SU-DHL-6 (cell line): ENCODE measurements around the gene GADD45G.

Experiments used
- H2AFZ ChIP-seq: fragments of 200-600 bp; sonication (generic); 2 replicates; pipeline ENCODE4 v1.6.1; 2014; ENCODE audit warnings: low read depth, mild to moderate bottlenecking, moderate library complexity, mixed read lengths, antibody characterized with exemption, low read length; ENCODE audit not compliant: severe bottlenecking
- H3F3A ChIP-seq: fragments of 200-600 bp; shearing (Covaris generic); 2 replicates; pipeline ENCODE4 v1.6.0; 2016; ENCODE audit warnings: antibody characterized with exemption, mild to moderate bottlenecking; ENCODE audit not compliant: insufficient read depth
- H3K27ac ChIP-seq: fragments of 200-600 bp; sonication (generic); 2 replicates; pipeline ENCODE4 v1.5.1; 2016; ENCODE audit warnings: low read depth, mild to moderate bottlenecking, low read length, moderate library complexity, mixed read lengths
- H3K27me3 ChIP-seq: fragments of 200-600 bp; sonication (generic), shearing (Covaris generic); 2 replicates; pipeline ENCODE4 v1.6.0; 2014; ENCODE audit warnings: mild to moderate bottlenecking, low read length
- H3K36me3 ChIP-seq: fragments of 200-600 bp; sonication (generic); 2 replicates; pipeline ENCODE4 v1.6.1; 2014; ENCODE audit warnings: mild to moderate bottlenecking, low read length, mixed read lengths
- H3K4me2 ChIP-seq: fragments of 300-600, 200-600 bp; shearing (Covaris generic), sonication (generic); 2 replicates; pipeline ENCODE4 v1.6.0; 2014; ENCODE audit warnings: low read length, low read depth, mild to moderate bottlenecking; ENCODE audit not compliant: poor library complexity, severe bottlenecking
- H3K4me3 ChIP-seq: fragments of 200-600 bp; sonication (generic); 2 replicates; pipeline ENCODE4 v1.5.1; 2014; ENCODE audit warnings: antibody characterized with exemption, low read length, mild to moderate bottlenecking, mixed read lengths; ENCODE audit not compliant: insufficient read depth, poor library complexity, severe bottlenecking
- H3K79me2 ChIP-seq: fragments of 200-600 bp; sonication (generic); 2 replicates; pipeline ENCODE4 v1.6.1; 2014; ENCODE audit warnings: mild to moderate bottlenecking, low read length, moderate library complexity; ENCODE audit not compliant: insufficient read depth
- H3K9ac ChIP-seq: fragments of 200-600 bp; sonication (generic); 2 replicates; pipeline ENCODE4 v1.7.0; 2014; ENCODE audit warnings: mild to moderate bottlenecking, low read length
- H3K9me2 ChIP-seq: fragments of 200-600 bp; sonication (generic); replicated peaks from 2 replicates; pipeline ENCODE4 v1.6.1; 2014; ENCODE audit warnings: low read length; ENCODE audit not compliant: insufficient read depth
- H3K9me3 ChIP-seq: fragments of 200-600 bp; sonication (generic); 2 replicates; pipeline ENCODE4 v1.6.1; 2014; ENCODE audit warnings: low read length, mixed read lengths; ENCODE audit not compliant: insufficient read depth
- H4K20me1 ChIP-seq: fragments of 200-600 bp; sonication (generic); 2 replicates; pipeline ENCODE4 v1.6.1; 2014; ENCODE audit warnings: low read depth, mild to moderate bottlenecking, antibody characterized with exemption, low read length, moderate library complexity, mixed read lengths
- EZH2phosphoT487 ChIP-seq: fragments of 200-600 bp; sonication (generic), shearing (Covaris generic); conservative IDR thresholded peaks from 2 replicates; pipeline ENCODE4 v1.6.1; 2018; ENCODE audit warnings: mild to moderate bottlenecking, antibody characterized with exemption, low read length, moderate library complexity, mixed read lengths
- TF ChIP-seq, protein P1 (sequence below): fragments of 200-600 bp; sonication (generic); IDR thresholded peaks from one replicate; pipeline ENCODE4 v1.5.1; 2017; ENCODE audit warnings: antibody characterized with exemption, mild to moderate bottlenecking, low read length, moderate library complexity; ENCODE audit not compliant: insufficient read depth, poor library complexity, severe bottlenecking

The GADD45G gene

DNA sequence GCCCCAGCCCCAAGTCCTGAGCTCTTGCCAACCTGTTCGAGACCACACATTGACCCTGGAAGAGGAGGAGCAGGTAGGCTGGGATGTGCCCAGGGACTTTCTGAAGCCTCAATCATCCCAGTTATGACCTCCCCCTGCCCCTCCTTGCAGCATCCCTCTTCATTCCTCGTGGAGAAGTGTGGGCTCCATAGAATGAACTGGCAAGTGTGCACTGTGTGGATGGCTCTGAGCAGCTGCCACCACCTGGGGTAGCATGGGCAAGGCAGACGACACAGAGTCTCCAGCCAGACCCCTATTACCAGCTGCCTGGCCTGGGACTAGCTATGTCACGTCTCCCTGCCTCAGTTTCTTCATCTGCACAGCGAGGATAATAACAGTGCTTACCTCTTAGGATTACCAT lies 33.5 kb downstream of the GADD45G start:
- Histone ChIP-seq H3K4me2 (no peak overlapping the region), H3K9me3 (no peaks in the 10 kb centered on the region), H4K20me1 (no peaks in the 10 kb centered on the region), H2AFZ (no peak overlapping the region), H3F3A (no peaks in the 10 kb centered on the region), H3K27ac (no peak overlapping the region), H3K9me2 (no peaks in the 10 kb centered on the region), H3K36me3 (no peaks in the 10 kb centered on the region), H3K27me3 (no peaks in the 10 kb centered on the region), H3K9ac (no peak overlapping the region), H3K4me3 (no peak overlapping the region), H3K79me2 (no peaks in the 10 kb centered on the region)
- no peak for TF ChIP-seq EZH2phosphoT487
- TF ChIP-seq, protein P1, sequence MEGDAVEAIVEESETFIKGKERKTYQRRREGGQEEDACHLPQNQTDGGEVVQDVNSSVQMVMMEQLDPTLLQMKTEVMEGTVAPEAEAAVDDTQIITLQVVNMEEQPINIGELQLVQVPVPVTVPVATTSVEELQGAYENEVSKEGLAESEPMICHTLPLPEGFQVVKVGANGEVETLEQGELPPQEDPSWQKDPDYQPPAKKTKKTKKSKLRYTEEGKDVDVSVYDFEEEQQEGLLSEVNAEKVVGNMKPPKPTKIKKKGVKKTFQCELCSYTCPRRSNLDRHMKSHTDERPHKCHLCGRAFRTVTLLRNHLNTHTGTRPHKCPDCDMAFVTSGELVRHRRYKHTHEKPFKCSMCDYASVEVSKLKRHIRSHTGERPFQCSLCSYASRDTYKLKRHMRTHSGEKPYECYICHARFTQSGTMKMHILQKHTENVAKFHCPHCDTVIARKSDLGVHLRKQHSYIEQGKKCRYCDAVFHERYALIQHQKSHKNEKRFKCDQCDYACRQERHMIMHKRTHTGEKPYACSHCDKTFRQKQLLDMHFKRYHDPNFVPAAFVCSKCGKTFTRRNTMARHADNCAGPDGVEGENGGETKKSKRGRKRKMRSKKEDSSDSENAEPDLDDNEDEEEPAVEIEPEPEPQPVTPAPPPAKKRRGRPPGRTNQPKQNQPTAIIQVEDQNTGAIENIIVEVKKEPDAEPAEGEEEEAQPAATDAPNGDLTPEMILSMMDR = no peak

- Histone ChIP-seq H3K9me3 (no peaks in the 10 kb centered on the region), H3K27ac (no peak overlapping the region), H2AFZ (no peak overlapping the region), H3K9ac (no peak overlapping the region), H3K9me2 (no peaks in the 10 kb centered on the region), H3F3A (no peaks in the 10 kb centered on the region), H4K20me1 (no peaks in the 10 kb centered on the region), H3K27me3 (no peaks in the 10 kb centered on the region), H3K4me3 (no peak overlapping the region), H3K4me2 (no peak overlapping the region), H3K36me3 (no peaks in the 10 kb centered on the region), H3K79me2 (no peaks in the 10 kb centered on the region)
- TF ChIP-seq EZH2phosphoT487 = no peak
Observed at GRCh38 chr9:89638893-89639292, 34.1 kb downstream of the GADD45G start.

GRCh38 chr9:89639367-89639795 lies 34.6 kb downstream of the GADD45G start:
- H3K27ac ChIP-seq = no peak overlapping the region
- no peak overlapping the region for H3K9ac ChIP-seq
- TF ChIP-seq, protein P1 = no peak
- no peak for TF ChIP-seq EZH2phosphoT487

GRCh38 chr9:89639961-89640360 lies 35.1 kb downstream of the GADD45G start:
- no peak overlapping the region for H2AFZ ChIP-seq
- no peaks in the 10 kb centered on the region for H3K36me3 ChIP-seq
- H3K4me2 ChIP-seq = no peak overlapping the region
- no peak overlapping the region for H3K27ac ChIP-seq
- no peaks in the 10 kb centered on the region for H4K20me1 ChIP-seq
- no peak overlapping the region for H3K4me3 ChIP-seq
- no peak overlapping the region for H3K9ac ChIP-seq
- H3K27me3 ChIP-seq = no peaks in the 10 kb centered on the region
- H3K9me2 ChIP-seq = no peaks in the 10 kb centered on the region
- no peaks in the 10 kb centered on the region for H3K79me2 ChIP-seq
- no peaks in the 10 kb centered on the region for H3F3A ChIP-seq
- TF ChIP-seq, protein P1 = no peak
- TF ChIP-seq EZH2phosphoT487 = no peak
- H3K9me3 ChIP-seq = no peaks in the 10 kb centered on the region

More at GRCh38 chr9:89639367-89639795, 34.6 kb downstream of the GADD45G start:
- Histone ChIP-seq H3K4me2 (no peak overlapping the region), H3K9me3 (no peaks in the 10 kb centered on the region), H3K36me3 (no peaks in the 10 kb centered on the region), H3F3A (no peaks in the 10 kb centered on the region), H3K4me3 (no peak overlapping the region), H4K20me1 (no peaks in the 10 kb centered on the region), H2AFZ (no peak overlapping the region), H3K9me2 (no peaks in the 10 kb centered on the region), H3K27me3 (no peaks in the 10 kb centered on the region), H3K79me2 (no peaks in the 10 kb centered on the region)
